NT2/D1 (cell line): ENCODE measurements around the gene ATXN10.

Experiments used
- YY1 ChIP-seq: IDR thresholded peaks from 2 replicates; pipeline ENCODE4 v1.6.1; 2011; ENCODE audit not compliant: insufficient read length, insufficient read depth
- ZNF274 ChIP-seq: IDR thresholded peaks from 2 replicates; pipeline ENCODE4 v1.6.1; 2011; ENCODE audit warnings: mild to moderate bottlenecking, low read depth, low read length

DNA sequence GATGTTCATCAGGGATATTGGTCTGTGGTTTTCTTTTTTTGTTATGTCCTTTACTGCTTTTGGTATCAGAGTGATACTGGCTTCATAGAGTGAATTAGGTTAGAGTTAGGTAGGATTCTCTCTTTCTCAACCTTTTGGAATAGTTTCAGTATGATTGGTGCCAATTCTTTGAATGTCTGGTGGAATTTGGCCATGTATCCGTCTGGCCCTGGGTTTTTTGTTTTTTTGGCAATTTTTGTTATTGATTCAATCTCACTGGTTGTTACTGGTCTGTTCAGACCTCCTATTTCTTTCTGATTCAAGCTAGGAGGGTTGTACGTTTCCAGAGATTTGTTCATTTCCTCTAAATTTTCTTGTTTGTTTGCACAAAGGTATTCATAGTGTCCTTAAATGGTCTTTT is 54.4 kb downstream of the ATXN10 start:
- TF ChIP-seq ZNF274, result no peak
- TF ChIP-seq YY1, result no peak
